HEK293 (cell line): ENCODE results near the gene PSD2.

Source experiments
- GLIS2 ChIP-seq: fragments of 450-650 bp; formaldehyde crosslinking; IDR thresholded peaks from 2 replicates; pipeline ENCODE4 v1.5.1; 2016; ENCODE audit warnings: missing biosample characterization, missing genetic modification characterization
- HOXC10 ChIP-seq: sonication (generic); formaldehyde crosslinking; IDR thresholded peaks from 2 replicates; pipeline ENCODE4 v1.8.1; 2023; ENCODE audit warnings: mild to moderate bottlenecking, missing genetic modification reagents
- IKZF3 ChIP-seq: fragments of 450-650 bp; IDR thresholded peaks from 2 replicates; pipeline ENCODE4 v1.5.0; 2018; ENCODE audit warnings: missing biosample characterization, mild to moderate bottlenecking, missing genetic modification characterization, moderate library complexity
- ZBTB48 ChIP-seq: fragments of 450-650 bp; formaldehyde crosslinking; IDR thresholded peaks from 2 replicates; pipeline ENCODE4 v1.5.1; 2016; ENCODE audit warnings: missing biosample characterization, missing genetic modification characterization
- ZFP37 ChIP-seq: fragments of 450-650 bp; formaldehyde crosslinking; IDR thresholded peaks from 2 replicates; pipeline ENCODE4 v1.5.1; 2016; ENCODE audit warnings: missing biosample characterization, missing genetic modification characterization
- ZFP41 ChIP-seq: fragments of 450-650 bp; formaldehyde crosslinking; IDR thresholded peaks from 2 replicates; pipeline ENCODE4 v1.5.1; 2016; ENCODE audit warnings: missing biosample characterization, missing genetic modification characterization, borderline replicate concordance
- ZNF112 ChIP-seq: fragments of 450-650 bp; formaldehyde crosslinking; IDR thresholded peaks from 2 replicates; pipeline ENCODE4 v1.5.0; 2017; ENCODE audit warnings: missing biosample characterization, missing genetic modification characterization
- ZNF138 ChIP-seq: fragments of 450-650 bp; formaldehyde crosslinking; IDR thresholded peaks from 2 replicates; pipeline ENCODE4 v1.5.1; 2016; ENCODE audit warnings: missing biosample characterization, missing genetic modification characterization, borderline replicate concordance
- ZNF211 ChIP-seq: fragments of 450-650 bp; formaldehyde crosslinking; IDR thresholded peaks from 2 replicates; pipeline ENCODE4 v1.5.1; 2016; ENCODE audit warnings: low read depth, missing biosample characterization, missing genetic modification characterization
- ZNF221 ChIP-seq: fragments of 450-650 bp; formaldehyde crosslinking; IDR thresholded peaks from 2 replicates; pipeline ENCODE4 v1.5.1; 2017; ENCODE audit warnings: missing biosample characterization, missing genetic modification characterization, borderline replicate concordance
- ZNF37A ChIP-seq: fragments of 450-650 bp; IDR thresholded peaks from 2 replicates; pipeline ENCODE4 v1.5.1; 2018; ENCODE audit warnings: missing biosample characterization, missing genetic modification characterization
- ZNF514 ChIP-seq: fragments of 450-650 bp; formaldehyde crosslinking; IDR thresholded peaks from 2 replicates; pipeline ENCODE4 v1.5.1; 2016; ENCODE audit warnings: missing biosample characterization, missing genetic modification characterization
- ZNF610 ChIP-seq: fragments of 450-650 bp; formaldehyde crosslinking; IDR thresholded peaks from 2 replicates; pipeline ENCODE4 v1.5.1; 2016; ENCODE audit warnings: missing biosample characterization, missing genetic modification characterization, borderline replicate concordance
- ZNF658 ChIP-seq: fragments of 450-650 bp; formaldehyde crosslinking; IDR thresholded peaks from 2 replicates; pipeline ENCODE4; 2016; ENCODE audit warnings: missing biosample characterization, missing genetic modification characterization
- ZNF776 ChIP-seq: fragments of 450-650 bp; formaldehyde crosslinking; IDR thresholded peaks from 2 replicates; pipeline ENCODE4 v1.5.0; 2017; ENCODE audit warnings: missing biosample characterization, missing genetic modification characterization, borderline replicate concordance
- ZSCAN23 ChIP-seq: fragments of 450-650 bp; formaldehyde crosslinking; IDR thresholded peaks from 2 replicates; pipeline ENCODE4 v1.5.1; 2016; ENCODE audit warnings: missing biosample characterization, missing genetic modification characterization
- TF ChIP-seq, protein P1 (sequence below): fragments of 450-650 bp; formaldehyde crosslinking; optimal IDR thresholded peaks from 2 replicates; pipeline ENCODE3; 2016; ENCODE audit warnings: missing biosample characterization, mild to moderate bottlenecking, missing genetic modification characterization
- TF ChIP-seq, protein P2 (sequence below): fragments of 450-650 bp; formaldehyde crosslinking; IDR thresholded peaks from 2 replicates; pipeline ENCODE4 v1.5.1; 2016; ENCODE audit warnings: missing biosample characterization, missing genetic modification characterization, borderline replicate concordance
- TF ChIP-seq, protein P3 (sequence below): fragments of 450-650 bp; formaldehyde crosslinking; IDR thresholded peaks from 2 replicates; pipeline ENCODE4 v1.5.1; 2016; ENCODE audit warnings: missing biosample characterization, missing genetic modification characterization
- TF ChIP-seq, protein P4 (sequence below): fragments of 450-650 bp; formaldehyde crosslinking; IDR thresholded peaks from 2 replicates; pipeline ENCODE4 v1.5.1; 2016; ENCODE audit warnings: missing biosample characterization, missing genetic modification characterization, borderline replicate concordance
- TF ChIP-seq, protein P5 (sequence below): IDR thresholded peaks from 2 replicates; pipeline ENCODE4 v1.6.1; 2011; ENCODE audit warnings: mild to moderate bottlenecking, low read depth, low read length, borderline replicate concordance
- TF ChIP-seq, protein P6 (sequence below): fragments of 450-650 bp; formaldehyde crosslinking; IDR thresholded peaks from 2 replicates; pipeline ENCODE4 v1.5.1; 2016; ENCODE audit warnings: missing biosample characterization, missing genetic modification characterization

PSD2 gene

DNA sequence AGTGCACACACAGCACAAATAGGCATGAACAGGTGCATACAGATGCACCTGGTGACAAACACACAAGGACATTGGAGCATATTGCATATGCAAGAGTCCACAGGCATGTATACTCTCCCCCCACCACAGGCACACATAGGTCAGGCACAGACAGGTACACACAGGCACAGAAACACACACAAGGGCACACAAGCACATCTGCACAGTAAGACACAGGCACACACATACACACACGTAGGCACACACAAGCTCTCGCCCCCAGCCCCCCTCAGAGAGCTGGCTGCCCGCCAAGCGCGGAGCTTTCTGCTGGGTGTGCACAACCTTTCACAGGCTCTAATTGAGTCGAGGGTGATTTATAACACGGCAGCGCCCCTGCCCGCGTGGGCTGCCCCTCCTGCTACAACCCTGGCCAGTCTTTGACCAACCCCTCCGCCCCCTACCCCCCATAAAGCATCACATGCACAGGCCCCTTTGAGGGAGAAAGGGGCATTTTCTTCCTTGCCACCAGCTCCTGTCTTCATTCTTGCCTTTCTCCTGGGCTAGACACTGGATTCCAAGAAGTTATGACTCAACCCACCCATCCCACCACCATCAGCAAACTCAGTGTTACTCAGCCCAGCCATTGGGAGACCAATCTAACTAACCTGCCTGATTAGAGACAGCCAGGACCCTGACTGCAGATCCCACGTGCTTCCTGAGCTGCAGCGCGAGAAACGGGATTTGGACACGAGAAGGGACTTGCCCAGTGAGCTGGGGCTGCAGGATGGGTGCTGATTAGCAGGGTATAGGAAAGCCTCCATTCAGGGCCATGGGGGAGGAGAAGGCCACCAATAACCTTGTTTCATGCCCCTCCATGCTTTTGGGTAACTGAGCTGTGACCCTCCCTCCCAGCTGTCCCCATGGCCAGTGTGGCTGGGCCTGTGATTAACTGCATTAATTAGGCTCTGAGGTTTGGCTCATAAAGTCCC lies 42.8 kb upstream of the PSD2 start (continued):
- no peak for TF ChIP-seq ZFP37 (tag by site-specific recombination)
- no peak for TF ChIP-seq ZFP41 (tag by site-specific recombination)
- TF ChIP-seq ZNF112 (tag by site-specific recombination), result no peak
- TF ChIP-seq ZNF776, result no peak
- TF ChIP-seq, protein P1, sequence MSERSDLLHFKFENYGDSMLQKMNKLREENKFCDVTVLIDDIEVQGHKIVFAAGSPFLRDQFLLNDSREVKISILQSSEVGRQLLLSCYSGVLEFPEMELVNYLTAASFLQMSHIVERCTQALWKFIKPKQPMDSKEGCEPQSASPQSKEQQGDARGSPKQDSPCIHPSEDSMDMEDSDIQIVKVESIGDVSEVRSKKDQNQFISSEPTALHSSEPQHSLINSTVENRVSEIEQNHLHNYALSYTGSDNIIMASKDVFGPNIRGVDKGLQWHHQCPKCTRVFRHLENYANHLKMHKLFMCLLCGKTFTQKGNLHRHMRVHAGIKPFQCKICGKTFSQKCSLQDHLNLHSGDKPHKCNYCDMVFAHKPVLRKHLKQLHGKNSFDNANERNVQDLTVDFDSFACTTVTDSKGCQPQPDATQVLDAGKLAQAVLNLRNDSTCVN (tag by site-specific recombination), result peak; percentile 32
- no peak for TF ChIP-seq ZNF138 (tag by site-specific recombination)
- no peak for TF ChIP-seq HOXC10 (CRISPR knock-in tag)
- no peak for TF ChIP-seq ZSCAN23 (tag by site-specific recombination)
- no peak for TF ChIP-seq ZNF221 (tag by site-specific recombination)
- TF ChIP-seq ZBTB48, result peak; percentile 51
- no peak for TF ChIP-seq ZNF514 (tag by site-specific recombination)
- TF ChIP-seq ZNF211, result no peak
- peak; percentile 69 for TF ChIP-seq GLIS2
- TF ChIP-seq, protein P2, sequence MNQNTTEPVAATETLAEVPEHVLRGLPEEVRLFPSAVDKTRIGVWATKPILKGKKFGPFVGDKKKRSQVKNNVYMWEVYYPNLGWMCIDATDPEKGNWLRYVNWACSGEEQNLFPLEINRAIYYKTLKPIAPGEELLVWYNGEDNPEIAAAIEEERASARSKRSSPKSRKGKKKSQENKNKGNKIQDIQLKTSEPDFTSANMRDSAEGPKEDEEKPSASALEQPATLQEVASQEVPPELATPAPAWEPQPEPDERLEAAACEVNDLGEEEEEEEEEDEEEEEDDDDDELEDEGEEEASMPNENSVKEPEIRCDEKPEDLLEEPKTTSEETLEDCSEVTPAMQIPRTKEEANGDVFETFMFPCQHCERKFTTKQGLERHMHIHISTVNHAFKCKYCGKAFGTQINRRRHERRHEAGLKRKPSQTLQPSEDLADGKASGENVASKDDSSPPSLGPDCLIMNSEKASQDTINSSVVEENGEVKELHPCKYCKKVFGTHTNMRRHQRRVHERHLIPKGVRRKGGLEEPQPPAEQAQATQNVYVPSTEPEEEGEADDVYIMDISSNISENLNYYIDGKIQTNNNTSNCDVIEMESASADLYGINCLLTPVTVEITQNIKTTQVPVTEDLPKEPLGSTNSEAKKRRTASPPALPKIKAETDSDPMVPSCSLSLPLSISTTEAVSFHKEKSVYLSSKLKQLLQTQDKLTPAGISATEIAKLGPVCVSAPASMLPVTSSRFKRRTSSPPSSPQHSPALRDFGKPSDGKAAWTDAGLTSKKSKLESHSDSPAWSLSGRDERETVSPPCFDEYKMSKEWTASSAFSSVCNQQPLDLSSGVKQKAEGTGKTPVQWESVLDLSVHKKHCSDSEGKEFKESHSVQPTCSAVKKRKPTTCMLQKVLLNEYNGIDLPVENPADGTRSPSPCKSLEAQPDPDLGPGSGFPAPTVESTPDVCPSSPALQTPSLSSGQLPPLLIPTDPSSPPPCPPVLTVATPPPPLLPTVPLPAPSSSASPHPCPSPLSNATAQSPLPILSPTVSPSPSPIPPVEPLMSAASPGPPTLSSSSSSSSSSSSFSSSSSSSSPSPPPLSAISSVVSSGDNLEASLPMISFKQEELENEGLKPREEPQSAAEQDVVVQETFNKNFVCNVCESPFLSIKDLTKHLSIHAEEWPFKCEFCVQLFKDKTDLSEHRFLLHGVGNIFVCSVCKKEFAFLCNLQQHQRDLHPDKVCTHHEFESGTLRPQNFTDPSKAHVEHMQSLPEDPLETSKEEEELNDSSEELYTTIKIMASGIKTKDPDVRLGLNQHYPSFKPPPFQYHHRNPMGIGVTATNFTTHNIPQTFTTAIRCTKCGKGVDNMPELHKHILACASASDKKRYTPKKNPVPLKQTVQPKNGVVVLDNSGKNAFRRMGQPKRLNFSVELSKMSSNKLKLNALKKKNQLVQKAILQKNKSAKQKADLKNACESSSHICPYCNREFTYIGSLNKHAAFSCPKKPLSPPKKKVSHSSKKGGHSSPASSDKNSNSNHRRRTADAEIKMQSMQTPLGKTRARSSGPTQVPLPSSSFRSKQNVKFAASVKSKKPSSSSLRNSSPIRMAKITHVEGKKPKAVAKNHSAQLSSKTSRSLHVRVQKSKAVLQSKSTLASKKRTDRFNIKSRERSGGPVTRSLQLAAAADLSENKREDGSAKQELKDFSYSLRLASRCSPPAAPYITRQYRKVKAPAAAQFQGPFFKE, result no peak
- TF ChIP-seq IKZF3 (tag by site-specific recombination), result no peak
- no peak for TF ChIP-seq ZNF658 (tag by site-specific recombination)
- TF ChIP-seq, protein P3, sequence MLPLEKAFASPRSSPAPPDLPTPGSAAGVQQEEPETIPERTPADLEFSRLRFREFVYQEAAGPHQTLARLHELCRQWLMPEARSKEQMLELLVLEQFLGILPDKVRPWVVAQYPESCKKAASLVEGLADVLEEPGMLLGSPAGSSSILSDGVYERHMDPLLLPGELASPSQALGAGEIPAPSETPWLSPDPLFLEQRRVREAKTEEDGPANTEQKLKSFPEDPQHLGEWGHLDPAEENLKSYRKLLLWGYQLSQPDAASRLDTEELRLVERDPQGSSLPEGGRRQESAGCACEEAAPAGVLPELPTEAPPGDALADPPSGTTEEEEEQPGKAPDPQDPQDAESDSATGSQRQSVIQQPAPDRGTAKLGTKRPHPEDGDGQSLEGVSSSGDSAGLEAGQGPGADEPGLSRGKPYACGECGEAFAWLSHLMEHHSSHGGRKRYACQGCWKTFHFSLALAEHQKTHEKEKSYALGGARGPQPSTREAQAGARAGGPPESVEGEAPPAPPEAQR (tag by site-specific recombination), result no peak; the same call in 1 of the 2 replicates
- no peak for TF ChIP-seq ZNF610 (tag by site-specific recombination)
- TF ChIP-seq, protein P4, sequence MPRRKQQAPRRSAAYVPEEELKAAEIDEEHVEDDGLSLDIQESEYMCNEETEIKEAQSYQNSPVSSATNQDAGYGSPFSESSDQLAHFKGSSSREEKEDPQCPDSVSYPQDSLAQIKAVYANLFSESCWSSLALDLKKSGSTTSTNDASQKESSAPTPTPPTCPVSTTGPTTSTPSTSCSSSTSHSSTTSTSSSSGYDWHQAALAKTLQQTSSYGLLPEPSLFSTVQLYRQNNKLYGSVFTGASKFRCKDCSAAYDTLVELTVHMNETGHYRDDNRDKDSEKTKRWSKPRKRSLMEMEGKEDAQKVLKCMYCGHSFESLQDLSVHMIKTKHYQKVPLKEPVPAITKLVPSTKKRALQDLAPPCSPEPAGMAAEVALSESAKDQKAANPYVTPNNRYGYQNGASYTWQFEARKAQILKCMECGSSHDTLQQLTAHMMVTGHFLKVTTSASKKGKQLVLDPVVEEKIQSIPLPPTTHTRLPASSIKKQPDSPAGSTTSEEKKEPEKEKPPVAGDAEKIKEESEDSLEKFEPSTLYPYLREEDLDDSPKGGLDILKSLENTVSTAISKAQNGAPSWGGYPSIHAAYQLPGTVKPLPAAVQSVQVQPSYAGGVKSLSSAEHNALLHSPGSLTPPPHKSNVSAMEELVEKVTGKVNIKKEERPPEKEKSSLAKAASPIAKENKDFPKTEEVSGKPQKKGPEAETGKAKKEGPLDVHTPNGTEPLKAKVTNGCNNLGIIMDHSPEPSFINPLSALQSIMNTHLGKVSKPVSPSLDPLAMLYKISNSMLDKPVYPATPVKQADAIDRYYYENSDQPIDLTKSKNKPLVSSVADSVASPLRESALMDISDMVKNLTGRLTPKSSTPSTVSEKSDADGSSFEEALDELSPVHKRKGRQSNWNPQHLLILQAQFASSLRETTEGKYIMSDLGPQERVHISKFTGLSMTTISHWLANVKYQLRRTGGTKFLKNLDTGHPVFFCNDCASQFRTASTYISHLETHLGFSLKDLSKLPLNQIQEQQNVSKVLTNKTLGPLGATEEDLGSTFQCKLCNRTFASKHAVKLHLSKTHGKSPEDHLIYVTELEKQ (tag by site-specific recombination), result no peak
- TF ChIP-seq, protein P5, sequence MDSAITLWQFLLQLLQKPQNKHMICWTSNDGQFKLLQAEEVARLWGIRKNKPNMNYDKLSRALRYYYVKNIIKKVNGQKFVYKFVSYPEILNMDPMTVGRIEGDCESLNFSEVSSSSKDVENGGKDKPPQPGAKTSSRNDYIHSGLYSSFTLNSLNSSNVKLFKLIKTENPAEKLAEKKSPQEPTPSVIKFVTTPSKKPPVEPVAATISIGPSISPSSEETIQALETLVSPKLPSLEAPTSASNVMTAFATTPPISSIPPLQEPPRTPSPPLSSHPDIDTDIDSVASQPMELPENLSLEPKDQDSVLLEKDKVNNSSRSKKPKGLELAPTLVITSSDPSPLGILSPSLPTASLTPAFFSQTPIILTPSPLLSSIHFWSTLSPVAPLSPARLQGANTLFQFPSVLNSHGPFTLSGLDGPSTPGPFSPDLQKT, result no peak
- TF ChIP-seq ZNF37A (tag by site-specific recombination), result no peak
- TF ChIP-seq, protein P6, sequence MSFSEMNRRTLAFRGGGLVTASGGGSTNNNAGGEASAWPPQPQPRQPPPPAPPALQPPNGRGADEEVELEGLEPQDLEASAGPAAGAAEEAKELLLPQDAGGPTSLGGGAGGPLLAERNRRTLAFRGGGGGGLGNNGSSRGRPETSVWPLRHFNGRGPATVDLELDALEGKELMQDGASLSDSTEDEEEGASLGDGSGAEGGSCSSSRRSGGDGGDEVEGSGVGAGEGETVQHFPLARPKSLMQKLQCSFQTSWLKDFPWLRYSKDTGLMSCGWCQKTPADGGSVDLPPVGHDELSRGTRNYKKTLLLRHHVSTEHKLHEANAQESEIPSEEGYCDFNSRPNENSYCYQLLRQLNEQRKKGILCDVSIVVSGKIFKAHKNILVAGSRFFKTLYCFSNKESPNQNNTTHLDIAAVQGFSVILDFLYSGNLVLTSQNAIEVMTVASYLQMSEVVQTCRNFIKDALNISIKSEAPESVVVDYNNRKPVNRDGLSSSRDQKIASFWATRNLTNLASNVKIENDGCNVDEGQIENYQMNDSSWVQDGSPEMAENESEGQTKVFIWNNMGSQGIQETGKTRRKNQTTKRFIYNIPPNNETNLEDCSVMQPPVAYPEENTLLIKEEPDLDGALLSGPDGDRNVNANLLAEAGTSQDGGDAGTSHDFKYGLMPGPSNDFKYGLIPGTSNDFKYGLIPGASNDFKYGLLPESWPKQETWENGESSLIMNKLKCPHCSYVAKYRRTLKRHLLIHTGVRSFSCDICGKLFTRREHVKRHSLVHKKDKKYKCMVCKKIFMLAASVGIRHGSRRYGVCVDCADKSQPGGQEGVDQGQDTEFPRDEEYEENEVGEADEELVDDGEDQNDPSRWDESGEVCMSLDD, result no peak
